RWPE1 (cell line): ENCODE results near the gene HMCN2.

Experiments
- CTCF ChIA-PET: fragments of 350-600 bp; sonication (Branson Sonifier 250); formaldehyde crosslinking; extraction: SDS; loops from one replicate; lab custom pipeline; 2021; lab: Yijun Ruan, JAX
- POLR2A ChIA-PET: fragments of 400-600 bp; formaldehyde crosslinking; extraction: SDS; loops from one replicate; lab custom pipeline; 2020; ENCODE audit warnings: antibody characterized with exemption; ENCODE audit not compliant: low non-redundant PET; lab: Yijun Ruan, JAX
- DNase-seq: peaks from one replicate; pipeline ENCODE4 v3.0.0; 2012; ENCODE audit warnings: low spot score
- H3K27ac ChIP-seq: fragments of 450-650 bp; 2 replicates; pipeline ENCODE4 v1.5.1; 2017
- CTCF ChIP-seq: fragments of 450-650 bp; conservative IDR thresholded peaks from 2 replicates; pipeline ENCODE4 v1.5.1; 2017; ENCODE audit warnings: low read depth, mild to moderate bottlenecking

Gene HMCN2

GRCh38 chr9:130362691-130363090, 97.1 kb downstream of the HMCN2 start:
- DNase-seq = no peak
- ChIA-PET CTCF (no interaction called here), POLR2A (no interaction called here)
- TF ChIP-seq CTCF = no peak
- H3K27ac ChIP-seq = no peak overlapping the region

DNA sequence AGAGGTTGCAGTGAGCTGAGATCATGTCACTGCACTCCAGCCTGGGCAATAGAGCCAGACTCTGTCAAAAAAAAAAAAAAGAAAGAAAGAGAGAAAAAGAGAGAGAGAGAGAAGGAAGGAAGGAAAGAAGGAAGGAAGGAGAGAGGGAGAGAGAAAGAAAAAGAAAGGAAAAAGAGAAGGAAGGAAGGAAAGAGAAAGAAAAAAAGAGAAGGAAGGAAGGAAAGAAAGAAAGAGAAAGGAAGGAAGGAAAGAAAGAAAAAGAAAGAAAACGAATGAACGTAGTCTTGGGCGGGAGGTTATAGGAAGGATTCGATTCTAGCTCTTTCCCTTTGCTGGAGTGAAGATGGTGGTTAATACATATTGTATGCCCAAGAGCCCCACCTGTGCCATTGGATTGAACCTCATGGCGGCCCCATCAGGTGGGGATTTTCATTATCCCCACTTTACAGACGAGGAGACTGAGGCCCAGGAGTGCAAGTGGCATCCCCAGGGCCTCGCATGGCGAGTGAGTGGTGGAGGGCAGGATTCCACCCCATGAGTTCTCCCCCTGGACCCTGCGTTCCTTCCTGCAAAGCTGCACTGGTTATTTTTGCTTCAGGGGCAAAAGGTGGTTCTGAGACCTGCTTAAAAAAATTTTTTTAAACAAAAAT, 98.3 kb downstream of the HMCN2 start:
- no peak overlapping the region; the same call in 1 of the 2 replicates for H3K27ac ChIP-seq
- ChIA-PET POLR2A (interaction anchor here (1.1 kb wide), 1 partner anchor 11 kb away, joined by 3 read pairs; no protein-coding TSS in a partner anchor), CTCF (interaction anchor here (0.6 to 0.7 kb wide), 2 partner anchors 68 to 1872 kb away, joined by 3 read pairs; no protein-coding TSS in a partner anchor)
- DNase-seq = no peak
- TF ChIP-seq CTCF = no peak

DNA sequence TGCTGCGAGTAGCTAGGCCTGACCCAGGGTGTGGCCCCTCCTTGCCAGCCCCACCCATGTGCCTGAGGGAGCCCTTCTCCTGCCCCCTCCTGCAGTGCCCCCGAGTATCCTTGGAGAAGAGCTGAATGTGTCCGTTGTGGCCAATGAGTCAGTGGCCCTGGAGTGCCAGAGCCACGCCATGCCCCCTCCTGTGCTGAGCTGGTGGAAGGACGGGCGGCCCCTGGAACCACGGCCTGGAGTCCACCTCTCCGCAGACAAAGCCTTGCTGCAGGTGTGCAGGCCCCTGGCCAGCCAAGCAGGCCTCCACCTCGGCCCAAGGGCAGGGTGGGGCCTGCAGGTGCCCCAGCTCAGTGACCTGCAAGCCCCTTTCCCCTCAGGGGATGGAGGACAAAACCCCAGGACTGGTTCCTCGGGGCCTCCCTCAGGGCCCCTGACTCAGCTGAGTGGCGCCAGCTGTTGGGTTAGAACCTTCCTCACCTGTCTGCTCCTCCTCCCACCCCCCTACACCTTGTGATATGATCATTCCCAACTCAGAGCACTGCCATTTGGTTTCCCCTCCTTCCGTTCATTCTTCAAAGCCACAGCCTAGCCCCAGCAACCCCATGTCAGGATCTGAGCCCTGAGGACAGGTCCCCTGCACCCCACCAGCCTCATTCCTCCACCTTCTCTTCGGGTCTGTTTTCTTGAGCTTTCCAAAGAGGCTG, 99.2 kb downstream of the HMCN2 start:
- H3K27ac ChIP-seq = peak overlapping the region; percentile 17
- DNase-seq = no peak
- no peak for TF ChIP-seq CTCF
- POLR2A ChIA-PET = no interaction called here
- CTCF ChIA-PET = interaction anchor here (0.7 kb wide), 1 partner anchor 67 kb away, joined by 3 read pairs; no protein-coding TSS in a partner anchor

DNA sequence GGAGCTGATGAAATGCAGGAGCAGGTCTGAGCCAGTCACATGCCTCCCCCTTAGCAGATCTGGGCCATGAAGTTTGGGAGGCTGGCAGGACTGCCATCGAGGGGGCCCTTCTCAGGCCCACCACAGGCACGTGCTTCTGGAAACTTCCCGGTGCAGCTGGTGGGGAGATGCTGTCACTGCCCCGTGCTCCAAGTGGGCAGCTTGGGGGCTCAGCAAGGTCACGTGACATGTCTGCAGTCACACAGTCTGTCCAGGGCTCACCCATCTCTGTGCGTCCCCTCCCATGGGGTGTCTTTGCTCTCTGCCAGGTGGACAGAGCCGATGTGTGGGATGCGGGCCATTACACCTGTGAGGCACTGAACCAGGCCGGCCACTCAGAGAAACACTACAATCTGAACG, 99.8 kb downstream of the HMCN2 start:
- peak overlapping the region; percentile 17; the same call in 1 of the 2 replicates for H3K27ac ChIP-seq
- DNase-seq = no peak
- TF ChIP-seq CTCF = no peak
- ChIA-PET POLR2A (no interaction called here), CTCF (no interaction called here)

- no peak for TF ChIP-seq CTCF
- H3K27ac ChIP-seq = no peak overlapping the region
- DNase-seq = no peak
- ChIA-PET POLR2A (no interaction called here), CTCF (no interaction called here)
These were observed 100.5 kb downstream of the HMCN2 start for GRCh38 chr9:130366072-130366471.

GRCh38 chr9:130366888-130367550, 101.5 kb downstream of the HMCN2 start:
- POLR2A ChIA-PET = no interaction called here
- TF ChIP-seq CTCF = no peak
- CTCF ChIA-PET = no interaction called here

More at GRCh38 chr9:130366888-130367550, 101.5 kb downstream of the HMCN2 start:
- no peak for DNase-seq
- no peak overlapping the region for H3K27ac ChIP-seq
